Embryonic facial prominence (tissue), 1 donor: ENCODE data around the gene SH3RF3.

Experiments used
- DNase-seq: peaks from one replicate; pipeline ENCODE4 v3.0.0-alpha.2; 2016; ENCODE audit errors: extremely low spot score

SH3RF3 gene

DNA sequence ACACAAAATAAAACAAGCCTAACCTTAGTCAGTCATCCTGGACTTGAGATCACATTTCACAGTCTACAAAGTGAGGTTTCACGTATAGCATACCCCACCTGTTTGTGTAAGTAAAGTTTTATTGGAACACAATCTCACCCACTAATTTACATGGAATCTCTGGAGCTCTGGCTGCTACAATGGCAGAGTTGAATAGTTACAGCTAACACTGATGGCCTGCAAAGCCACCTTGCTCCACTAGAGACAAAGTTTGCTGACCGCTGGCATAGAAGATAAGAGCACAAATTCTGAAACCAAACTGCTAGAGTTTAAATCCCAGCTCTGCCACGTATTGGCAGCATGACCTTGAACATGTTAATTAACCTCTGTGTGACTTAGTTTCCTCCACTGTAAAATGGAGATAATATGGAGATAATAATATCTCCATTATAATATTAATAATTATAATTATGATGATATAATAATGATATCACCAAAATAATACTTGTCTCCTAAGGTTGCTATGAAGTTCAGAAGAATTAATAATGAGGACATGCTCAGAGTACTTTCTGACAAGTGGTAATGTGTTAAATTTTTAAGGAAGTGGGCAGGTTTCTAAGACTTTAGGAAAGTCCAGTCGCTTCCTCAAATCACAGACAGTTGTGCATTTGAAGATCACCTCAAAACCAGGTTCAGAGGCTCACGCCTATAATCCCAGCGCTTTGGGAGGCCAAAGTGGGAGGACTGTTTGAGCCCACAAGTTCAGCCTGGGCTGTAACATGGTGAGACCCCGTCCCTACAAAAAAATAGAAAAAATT, 204.6 kb downstream of the SH3RF3 start:
- DNase-seq, result no peak

DNA sequence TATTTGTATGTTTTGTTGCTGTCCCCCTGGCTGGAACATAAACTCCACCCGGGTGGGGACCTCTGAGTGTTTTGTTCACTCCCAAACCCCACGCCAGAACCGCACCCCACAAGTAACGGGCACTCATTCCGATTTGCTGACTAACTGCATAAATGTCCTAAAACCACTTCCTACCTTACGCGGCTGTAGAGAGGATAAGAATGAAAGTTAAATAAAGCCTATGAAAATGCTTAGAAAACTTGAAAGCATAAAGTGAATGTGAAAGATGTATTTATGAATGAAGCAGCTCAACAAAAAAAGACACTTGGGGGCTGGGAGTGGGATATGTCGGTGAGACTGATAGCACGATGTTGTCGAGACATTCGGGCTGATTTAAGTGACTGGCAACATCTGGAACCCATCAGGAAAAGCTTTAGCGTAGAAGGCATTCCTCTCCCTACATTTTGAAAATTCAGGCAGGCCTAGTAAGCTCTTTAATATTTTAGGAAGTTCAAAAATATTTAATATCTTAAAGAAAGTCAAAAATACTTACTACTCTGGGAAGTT, 206.7 kb downstream of the SH3RF3 start:
- DNase-seq, result peak; percentile 42

DNA sequence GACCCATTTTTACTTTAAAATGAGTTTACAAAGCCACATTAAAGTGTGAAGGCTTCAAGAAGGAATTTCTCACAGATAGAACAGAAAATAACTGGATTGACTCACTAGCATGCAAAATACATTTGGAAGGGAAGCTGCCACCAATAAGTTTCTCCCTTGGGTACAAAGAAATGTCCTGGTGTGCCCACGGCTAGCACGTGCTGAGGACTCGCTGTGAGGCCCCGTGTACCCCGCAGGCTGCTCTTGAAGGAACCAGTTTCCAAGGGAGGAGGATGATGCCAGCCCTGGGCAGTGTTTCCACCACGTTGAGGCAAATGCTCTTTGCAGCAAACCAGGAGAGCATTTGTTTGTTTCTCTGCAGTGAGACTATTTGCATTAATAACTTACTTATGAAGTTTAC, 207.3 kb downstream of the SH3RF3 start:
- DNase-seq, result no peak

- no peak for DNase-seq
These were observed 208.2 kb downstream of the SH3RF3 start for GRCh38 chr2:109337221-109337620.

- DNase-seq, result no peak
These were observed 210.5 kb downstream of the SH3RF3 start for GRCh38 chr2:109339519-109339966.

DNA sequence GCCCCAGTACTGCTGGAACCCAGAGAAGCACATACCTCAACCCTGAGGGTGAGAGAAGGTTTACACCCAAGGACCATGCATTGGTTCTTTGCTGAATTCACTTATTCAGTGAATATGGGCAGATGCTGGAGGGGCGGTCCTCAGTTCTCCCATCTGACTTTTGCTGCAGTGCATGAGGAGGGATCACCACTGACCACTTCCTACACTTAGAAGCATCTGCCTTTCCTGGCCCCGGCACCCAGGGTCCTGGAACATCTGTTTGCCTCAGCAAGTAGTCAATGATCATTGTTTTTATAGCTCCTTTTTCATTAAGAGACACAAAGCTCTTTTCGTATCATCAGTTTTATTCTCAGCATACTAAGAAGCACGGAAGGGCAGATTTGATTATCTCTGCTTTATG, 211.4 kb downstream of the SH3RF3 start:
- DNase-seq, result no peak

DNA sequence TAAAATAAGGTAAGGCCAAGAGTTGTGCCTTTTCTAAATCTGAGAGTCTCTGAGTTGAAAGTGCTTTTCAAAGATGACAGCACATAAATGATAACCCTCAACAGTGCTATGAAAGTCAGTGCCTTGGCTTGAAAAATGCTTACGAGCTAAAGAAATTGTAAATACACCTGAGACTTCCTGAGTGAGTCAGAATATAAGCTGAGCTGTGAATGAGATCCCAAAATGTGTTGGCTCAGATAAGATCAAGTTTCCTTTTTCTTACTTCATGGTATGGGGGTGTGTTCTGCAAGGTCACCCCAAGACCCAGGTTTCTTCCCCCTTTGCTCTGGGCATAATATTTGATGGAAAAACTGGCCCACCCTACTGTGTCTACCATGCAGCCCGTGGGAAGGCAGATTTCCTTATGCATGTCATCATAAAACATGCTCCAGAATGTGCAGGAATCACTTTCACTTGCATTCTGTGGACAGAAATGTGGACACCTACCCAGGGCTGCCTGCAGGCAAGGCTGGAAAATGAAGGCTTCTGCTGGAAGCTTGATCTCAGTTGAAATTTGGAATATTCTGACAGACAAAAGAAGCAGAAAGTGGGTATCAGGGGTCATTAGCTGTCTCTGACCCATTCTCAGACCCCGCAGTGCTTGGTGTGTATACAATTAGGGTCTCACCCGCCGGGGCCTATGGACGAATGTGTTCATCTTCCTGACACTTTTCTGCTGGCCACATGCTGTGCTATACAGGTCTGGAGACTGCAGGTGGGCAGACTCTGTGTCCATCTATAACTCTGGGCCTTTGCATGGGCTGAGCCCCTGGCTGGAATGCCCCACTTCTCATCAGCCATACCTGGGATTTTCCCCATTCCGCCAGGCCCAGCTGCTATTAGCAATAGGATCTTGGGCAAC, 212.6 kb downstream of the SH3RF3 start:
- DNase-seq, result no peak

- DNase-seq, result no peak
These were observed 213.3 kb downstream of the SH3RF3 start for GRCh38 chr2:109342256-109342850.

GRCh38 chr2:109342930-109343329, 213.9 kb downstream of the SH3RF3 start:
- DNase-seq, result no peak

- DNase-seq, result no peak
These were observed 214.5 kb downstream of the SH3RF3 start for GRCh38 chr2:109343460-109343859.

DNA sequence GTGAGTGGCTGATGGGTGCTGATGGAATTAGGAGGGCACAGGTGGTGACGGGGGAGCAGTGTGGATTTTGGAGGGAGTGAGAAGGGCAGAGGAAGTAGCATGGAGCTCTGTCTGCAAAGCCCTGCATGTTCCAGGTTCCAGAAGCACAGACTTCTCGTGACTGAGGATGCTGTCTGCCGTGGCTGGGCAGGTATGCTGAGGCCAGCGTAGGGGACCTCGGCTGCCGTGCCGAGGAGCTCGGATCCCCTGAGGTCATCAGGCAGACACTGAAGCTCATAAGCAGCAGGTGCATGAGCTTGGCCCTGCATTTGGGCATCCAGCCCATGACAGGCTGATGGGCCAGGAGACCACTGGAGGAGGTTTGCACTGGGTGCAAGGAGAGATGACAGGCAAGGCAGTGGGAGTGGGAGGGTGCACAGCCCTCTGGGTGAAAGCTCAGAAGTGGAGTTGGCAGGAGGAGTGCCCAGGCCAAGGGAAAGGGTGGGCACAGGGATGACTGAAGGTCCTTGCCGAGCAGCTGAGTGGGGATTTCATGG, 215.3 kb downstream of the SH3RF3 start:
- no peak for DNase-seq

DNA sequence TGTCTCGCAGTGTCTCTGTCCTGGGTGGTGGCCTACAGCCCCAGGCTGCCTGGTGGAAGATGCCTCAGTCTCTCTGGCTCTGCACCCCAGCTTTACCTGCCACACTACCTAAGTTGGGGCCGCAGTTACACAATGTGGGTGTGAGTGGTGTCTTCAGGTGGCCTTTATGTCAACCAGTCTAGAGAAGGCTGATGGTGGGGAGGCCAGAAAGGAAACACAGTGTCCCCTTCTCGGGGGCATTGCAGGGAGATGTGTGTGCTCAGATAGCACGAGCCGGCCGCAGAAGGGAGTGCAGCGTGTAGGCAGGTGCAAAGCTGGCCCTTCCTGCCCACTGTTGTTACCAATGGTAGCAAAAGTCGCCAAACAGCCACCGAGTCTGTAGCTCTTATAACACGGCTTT, 216.1 kb downstream of the SH3RF3 start:
- DNase-seq, result no peak

DNA sequence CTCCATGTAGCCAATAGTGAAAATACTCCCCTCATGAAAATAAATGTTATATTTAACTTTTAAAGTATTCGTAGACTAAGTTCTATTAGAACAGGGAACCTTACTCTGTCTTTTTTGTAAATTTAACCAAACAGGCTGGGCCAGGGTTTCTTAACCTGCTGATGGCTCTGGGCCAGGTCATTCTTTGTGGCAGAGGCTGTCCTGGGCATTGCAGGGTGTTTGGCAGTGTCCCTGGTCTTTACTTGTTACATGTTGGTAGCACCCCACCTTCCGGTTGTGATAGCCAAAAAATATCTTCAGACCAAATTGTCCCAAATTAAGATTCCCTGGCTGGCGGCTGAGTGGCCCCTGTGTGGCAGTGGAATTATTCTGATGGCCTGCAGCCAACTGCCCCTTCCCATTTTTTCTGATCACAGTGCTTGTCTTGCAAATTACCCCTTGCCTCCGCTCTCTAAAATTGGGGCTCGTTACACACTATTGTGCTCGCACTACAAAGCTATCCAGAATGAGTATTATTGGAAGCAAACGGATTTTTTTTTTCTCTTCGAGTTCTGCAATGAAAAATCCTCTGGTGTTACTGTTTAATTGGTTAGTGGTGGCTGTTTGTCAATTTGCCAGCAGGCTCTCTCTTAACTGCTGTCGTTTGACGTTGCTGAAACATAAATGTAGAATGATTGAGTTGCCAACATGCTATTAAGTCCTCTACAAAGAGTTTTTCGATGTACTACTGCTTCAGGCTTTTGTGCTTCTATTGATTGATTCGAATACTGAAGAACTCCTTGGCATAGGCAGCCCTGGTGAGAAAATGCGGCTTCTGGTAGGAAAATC, 216.9 kb downstream of the SH3RF3 start:
- no peak for DNase-seq

- no peak for DNase-seq
These were observed 217.7 kb downstream of the SH3RF3 start for GRCh38 chr2:109346601-109347228.

DNA sequence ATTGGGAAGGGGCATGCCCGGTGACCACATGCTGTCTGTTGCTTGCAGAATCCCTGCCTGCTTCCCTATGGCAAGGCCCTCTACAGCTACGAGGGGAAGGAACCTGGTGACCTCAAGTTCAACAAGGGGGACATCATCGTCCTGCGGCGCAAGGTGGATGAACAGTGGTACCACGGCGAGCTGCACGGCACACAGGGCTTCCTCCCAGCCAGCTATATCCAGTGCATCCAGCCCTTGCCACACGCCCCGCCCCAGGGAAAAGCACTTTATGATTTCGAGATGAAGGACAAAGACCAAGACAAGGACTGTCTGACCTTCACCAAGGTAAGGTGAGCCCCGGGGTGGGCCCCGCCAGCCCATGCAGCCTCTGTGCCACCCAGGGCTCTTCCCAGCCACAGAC, 218.6 kb downstream of the SH3RF3 start:
- DNase-seq, result no peak

- DNase-seq, result no peak
These were observed 219.2 kb downstream of the SH3RF3 start for GRCh38 chr2:109348190-109348589.

- DNase-seq, result no peak
These were observed 219.9 kb downstream of the SH3RF3 start for GRCh38 chr2:109348671-109349502.

GRCh38 chr2:109349503-109350465, 220.8 kb downstream of the SH3RF3 start:
- no peak for DNase-seq
